NT2/D1 (cell line): ENCODE results near the gene C11orf97.

Experiments used
- SUZ12 ChIP-seq: IDR thresholded peaks from 2 replicates; pipeline ENCODE4 v1.6.1; 2011; ENCODE audit not compliant: insufficient read length, insufficient read depth; ENCODE audit errors: extremely low read depth
- ZNF274 ChIP-seq: IDR thresholded peaks from 2 replicates; pipeline ENCODE4 v1.6.1; 2011; ENCODE audit warnings: mild to moderate bottlenecking, low read depth, low read length

GRCh38 chr11:94532211-94532610 is 19.9 kb downstream of the C11orf97 start:
- TF ChIP-seq ZNF274 (no peak), SUZ12 (no peak)
